ENCODE data around the gene PKD2. TPM values are rescaled to one million over a fixed set of nuclear protein-coding genes. Genes with fewer than 3 reads are reported as not detected.

The PKD2 gene
- total RNA-seq, 1 donor from 2014 or later: 40.4 TPM

DNA sequence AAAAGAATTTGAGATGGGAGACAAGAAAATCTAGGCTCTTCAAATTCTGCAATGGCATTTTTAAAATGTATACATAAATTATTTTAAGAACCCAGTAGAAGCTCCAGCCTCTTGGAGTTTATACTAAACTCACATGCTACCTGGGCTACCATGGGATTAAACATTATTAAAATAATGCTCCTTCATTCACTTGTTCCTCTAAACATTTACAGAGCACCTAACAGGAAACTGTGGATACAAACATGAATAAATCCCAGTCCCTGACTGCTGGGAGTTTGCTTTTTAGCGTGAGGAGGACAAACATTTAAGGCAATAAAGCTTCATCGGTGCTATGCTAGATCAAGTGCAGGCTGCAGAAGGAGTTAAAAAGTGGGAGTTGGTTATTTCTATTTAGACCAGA is 37.3 kb upstream of the PKD2 start:
- Histone ChIP-seq H3F3A (ENCODE audit: low read depth) (peaks cover 5% of the 10 kb centered on the region), H3K27me3 (no peaks in the 10 kb centered on the region), H3K4me3 (no peak overlapping the region), H3K79me2 (ENCODE audit: low read depth) (no peaks in the 10 kb centered on the region), H4K20me1 (ENCODE audit: low read depth) (no peaks in the 10 kb centered on the region), H3K9me3 (ENCODE audit: low read depth) (no peaks in the 10 kb centered on the region), H3K27ac (no peak overlapping the region), H2AFZ (replicated peaks) (no peak overlapping the region), H3K9ac (no peak overlapping the region), H3K4me1 (peaks cover 3% of the 10 kb centered on the region), H3K36me3 (no peaks in the 10 kb centered on the region), H3K4me2 (no peak overlapping the region)
- Mint-ChIP-seq H3K27me3 (ENCODE audit: insufficient read depth, low read depth) (peaks cover 4% of the 10 kb centered on the region), H3K9me3 (no peaks in the 10 kb centered on the region), H3K4me3 (no peak overlapping the region), H3K36me3 (no peaks in the 10 kb centered on the region), H3K4me1 (peaks cover 12% of the 10 kb centered on the region), H3K27ac (no peak overlapping the region)
- TF ChIP-seq EZH2phosphoT487 (IDR thresholded peaks at IDR 0.05) (no peak), EZH2 (IDR thresholded peaks at IDR 0.05) (no peak)
- TF ChIP-seq, protein P1, sequence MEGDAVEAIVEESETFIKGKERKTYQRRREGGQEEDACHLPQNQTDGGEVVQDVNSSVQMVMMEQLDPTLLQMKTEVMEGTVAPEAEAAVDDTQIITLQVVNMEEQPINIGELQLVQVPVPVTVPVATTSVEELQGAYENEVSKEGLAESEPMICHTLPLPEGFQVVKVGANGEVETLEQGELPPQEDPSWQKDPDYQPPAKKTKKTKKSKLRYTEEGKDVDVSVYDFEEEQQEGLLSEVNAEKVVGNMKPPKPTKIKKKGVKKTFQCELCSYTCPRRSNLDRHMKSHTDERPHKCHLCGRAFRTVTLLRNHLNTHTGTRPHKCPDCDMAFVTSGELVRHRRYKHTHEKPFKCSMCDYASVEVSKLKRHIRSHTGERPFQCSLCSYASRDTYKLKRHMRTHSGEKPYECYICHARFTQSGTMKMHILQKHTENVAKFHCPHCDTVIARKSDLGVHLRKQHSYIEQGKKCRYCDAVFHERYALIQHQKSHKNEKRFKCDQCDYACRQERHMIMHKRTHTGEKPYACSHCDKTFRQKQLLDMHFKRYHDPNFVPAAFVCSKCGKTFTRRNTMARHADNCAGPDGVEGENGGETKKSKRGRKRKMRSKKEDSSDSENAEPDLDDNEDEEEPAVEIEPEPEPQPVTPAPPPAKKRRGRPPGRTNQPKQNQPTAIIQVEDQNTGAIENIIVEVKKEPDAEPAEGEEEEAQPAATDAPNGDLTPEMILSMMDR (IDR thresholded peaks at IDR 0.05): no peak
- DNase-seq (ENCODE audit: low spot score): no peak

DNA sequence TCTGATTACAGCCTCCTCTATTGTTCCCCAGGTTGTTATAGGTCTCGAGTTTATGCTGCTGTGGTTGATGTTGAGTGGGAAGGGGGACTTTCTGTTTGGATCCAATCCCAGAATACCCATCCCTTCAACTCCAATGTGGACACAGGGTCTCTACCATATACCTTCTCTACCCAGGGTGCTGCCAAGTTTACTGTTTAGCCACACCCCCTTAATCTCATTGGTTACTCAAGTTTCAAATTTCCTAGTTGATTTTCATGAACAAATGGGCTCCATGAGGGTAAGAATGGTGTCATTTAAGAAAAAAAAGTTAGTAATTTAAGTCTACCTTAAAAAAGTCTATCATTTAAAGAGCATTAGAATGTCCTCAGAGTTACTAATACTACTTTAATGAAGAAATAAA is 35.6 kb upstream of the PKD2 start:
- Histone ChIP-seq H3K4me2 (no peak overlapping the region), H3K4me1 (peaks cover 11% of the 10 kb centered on the region), H3K36me3 (no peaks in the 10 kb centered on the region), H3K9ac (no peak overlapping the region), H3F3A (ENCODE audit: low read depth) (peaks cover 8% of the 10 kb centered on the region), H3K27me3 (no peaks in the 10 kb centered on the region), H3K27ac (no peak overlapping the region), H3K79me2 (ENCODE audit: low read depth) (no peaks in the 10 kb centered on the region), H2AFZ (replicated peaks) (no peak overlapping the region), H3K9me3 (ENCODE audit: low read depth) (no peaks in the 10 kb centered on the region), H4K20me1 (ENCODE audit: low read depth) (no peaks in the 10 kb centered on the region), H3K4me3 (no peak overlapping the region)
- no peak for DNase-seq (ENCODE audit: low spot score)
- Mint-ChIP-seq H3K4me3 (no peak overlapping the region), H3K36me3 (no peaks in the 10 kb centered on the region), H3K4me1 (peaks cover 18% of the 10 kb centered on the region), H3K27ac (no peak overlapping the region), H3K27me3 (ENCODE audit: insufficient read depth, low read depth) (peaks cover 4% of the 10 kb centered on the region), H3K9me3 (no peaks in the 10 kb centered on the region)
- no peak for TF ChIP-seq EZH2 (IDR thresholded peaks at IDR 0.05)
- TF ChIP-seq EZH2phosphoT487 (IDR thresholded peaks at IDR 0.05): no peak
- TF ChIP-seq, protein P1 (IDR thresholded peaks at IDR 0.05): no peak

DNA sequence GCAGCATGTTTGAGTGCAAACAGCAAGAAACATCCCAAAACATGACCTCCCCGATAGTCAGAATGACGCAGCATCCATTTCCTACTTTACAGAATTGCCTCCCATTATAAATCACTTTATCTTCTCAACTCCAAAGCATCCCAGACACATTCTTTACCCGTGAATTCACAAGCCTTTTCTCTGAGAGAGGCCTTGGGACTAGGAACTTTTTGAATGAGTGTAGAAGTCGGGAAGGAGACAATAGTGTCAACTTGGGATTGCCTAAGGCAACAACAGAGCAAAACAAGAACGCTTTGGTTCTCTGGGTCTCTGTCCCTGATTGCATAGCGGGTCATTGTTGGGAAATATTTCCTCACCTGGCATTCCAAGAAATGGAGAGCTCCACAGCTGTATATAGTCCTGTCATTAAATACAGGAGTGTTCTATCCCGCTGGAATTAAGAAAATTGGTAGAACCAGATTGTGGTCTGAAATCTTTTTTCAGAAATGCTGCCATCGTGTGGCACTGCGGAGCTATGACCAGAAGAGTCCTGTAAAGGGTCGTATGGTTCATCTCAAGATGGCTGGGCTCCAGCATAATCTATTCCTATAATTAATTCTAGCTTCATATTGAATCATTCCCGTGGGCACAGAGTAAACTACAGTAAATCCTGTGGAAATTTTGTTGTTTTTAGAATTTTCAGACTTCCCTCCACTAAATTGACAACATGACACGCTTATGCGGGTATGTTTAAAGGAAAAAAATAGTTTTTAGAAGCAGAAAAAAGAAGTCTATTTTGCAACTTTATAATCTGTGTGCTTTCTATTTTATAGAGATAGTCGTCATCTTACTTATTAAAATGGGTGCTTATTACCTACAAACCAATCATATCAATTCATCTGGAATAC is 33.9 kb upstream of the PKD2 start:
- no peaks in the 10 kb centered on the region for H3K36me3 ChIP-seq
- no peaks in the 10 kb centered on the region for H3K27me3 ChIP-seq
- H2AFZ ChIP-seq (replicated peaks): peak overlapping the region; percentile 98
- no peaks in the 10 kb centered on the region for H4K20me1 ChIP-seq (ENCODE audit: low read depth)
- TF ChIP-seq EZH2 (IDR thresholded peaks at IDR 0.05) (no peak), EZH2phosphoT487 (IDR thresholded peaks at IDR 0.05) (no peak)
- TF ChIP-seq, protein P1 (IDR thresholded peaks at IDR 0.05): peak; percentile 90
- DNase-seq (ENCODE audit: low spot score): peak; percentile 69
- no peak overlapping the region for H3K4me3 Mint-ChIP-seq
- no peaks in the 10 kb centered on the region for H3K9me3 Mint-ChIP-seq
- H3K27ac ChIP-seq: no peak overlapping the region
- peak overlapping the region; percentile 70 for H3K4me2 ChIP-seq
- H3K79me2 ChIP-seq (ENCODE audit: low read depth): no peaks in the 10 kb centered on the region
- peaks cover 23% of the 10 kb centered on the region for H3K4me1 Mint-ChIP-seq
- H3K9me3 ChIP-seq (ENCODE audit: low read depth): no peaks in the 10 kb centered on the region
- H3K9ac ChIP-seq: no peak overlapping the region
- H3K27ac Mint-ChIP-seq: no peak overlapping the region
- H3K27me3 Mint-ChIP-seq (ENCODE audit: insufficient read depth, low read depth): peaks cover 4% of the 10 kb centered on the region
- peaks cover 11% of the 10 kb centered on the region for H3K4me1 ChIP-seq
- H3K4me3 ChIP-seq: peak overlapping the region; percentile 39
- H3K36me3 Mint-ChIP-seq: no peaks in the 10 kb centered on the region
- H3F3A ChIP-seq (ENCODE audit: low read depth): peaks cover 8% of the 10 kb centered on the region

Measured in neural progenitor cell (in vitro differentiated cells).